WTC11 (cell line): ENCODE data around the gene ZNF292.

Experiments used
- CTCF ChIP-seq: fragments of 200-600 bp; IDR thresholded peaks from 2 replicates; pipeline ENCODE4 v1.8.0; 2022; ENCODE audit warnings: antibody characterized with exemption
- USF2 ChIP-seq: sonication (generic); formaldehyde crosslinking; IDR thresholded peaks from 2 replicates; pipeline ENCODE4 v1.8.1; 2023; ENCODE audit warnings: mild to moderate bottlenecking, missing genetic modification reagents, moderate library complexity

- TF ChIP-seq USF2 (CRISPR knock-in tag) (no peak), CTCF (no peak)
These were observed 55.6 kb downstream of the ZNF292 start for GRCh38 chr6:87210979-87211378.
